Fibroblast of upper back skin (primary cell): Measurements from ENCODE around the gene PCARE.
"Not testable (repeated sequence)": the region's sequence is repeated elsewhere in the genome, so short reads cannot be mapped to it uniquely, and the experiment has no call there.

ENCODE experiments used
- DNase-seq: peaks from one replicate; pipeline ENCODE4 v3.0.0-alpha.2; 2013

The PCARE gene

DNA sequence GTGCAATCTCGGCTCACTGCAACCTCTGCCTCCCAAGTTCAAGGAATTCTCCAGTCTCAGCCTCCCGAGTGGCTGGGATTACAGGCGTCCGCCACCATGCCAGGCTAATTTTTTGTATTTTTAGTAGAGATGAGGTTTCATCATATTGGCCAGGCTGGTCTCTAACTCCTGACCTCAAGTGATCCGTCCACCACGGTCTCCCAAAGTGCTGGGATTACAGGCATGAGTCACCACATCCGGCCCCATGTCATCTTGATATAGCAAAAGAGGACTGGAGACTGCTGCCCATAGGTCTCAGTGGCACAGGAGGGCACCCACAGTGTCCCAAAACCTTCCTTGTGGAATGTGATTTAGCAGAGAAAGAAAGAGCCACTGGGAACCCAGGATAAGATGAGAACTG lies 16.0 kb upstream of the PCARE start:
- not testable (repeated sequence) for DNase-seq

GRCh38 chr2:29084554-29084953 lies 10.2 kb upstream of the PCARE start:
- DNase-seq: no peak

DNA sequence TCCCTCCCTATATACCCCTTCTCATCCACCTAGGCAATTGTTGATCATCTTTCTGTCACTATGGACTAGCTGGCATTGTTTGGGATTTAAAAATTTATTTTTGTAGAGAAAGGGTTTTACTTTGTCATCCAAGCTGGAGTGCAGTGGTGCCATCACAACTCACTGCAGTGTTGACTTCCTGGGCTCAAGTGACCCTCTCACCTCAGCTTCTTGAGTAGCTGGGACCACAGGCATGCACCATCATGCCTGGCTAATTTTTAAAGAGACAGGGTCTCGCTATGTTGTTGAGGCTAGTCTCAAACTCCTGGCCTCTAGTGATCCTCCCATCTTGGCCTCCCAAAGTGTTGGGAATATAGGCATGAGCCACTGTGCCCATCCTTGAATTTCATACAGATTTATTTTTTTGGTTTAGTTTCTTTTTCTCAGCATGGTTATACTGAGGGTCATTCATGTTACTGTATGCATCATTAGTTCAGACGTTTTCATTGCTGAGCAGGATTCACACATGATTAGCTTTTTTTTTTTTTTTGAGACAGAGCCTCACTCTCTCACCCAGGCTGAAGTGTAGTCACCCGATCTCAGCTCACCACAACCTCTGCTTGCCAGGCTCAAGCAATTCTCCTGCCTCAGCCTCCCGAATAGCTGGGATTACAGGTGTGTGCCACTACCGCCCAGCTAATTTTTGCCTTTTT lies 8.6 kb upstream of the PCARE start:
- no peak for DNase-seq

- DNase-seq: no peak
These were observed 6.8 kb upstream of the PCARE start for GRCh38 chr2:29080886-29081743.

GRCh38 chr2:29079887-29080286 lies 5.6 kb upstream of the PCARE start:
- DNase-seq: no peak

- no peak for DNase-seq
These were observed 1.8 kb upstream of the PCARE start for GRCh38 chr2:29075894-29076705.

DNA sequence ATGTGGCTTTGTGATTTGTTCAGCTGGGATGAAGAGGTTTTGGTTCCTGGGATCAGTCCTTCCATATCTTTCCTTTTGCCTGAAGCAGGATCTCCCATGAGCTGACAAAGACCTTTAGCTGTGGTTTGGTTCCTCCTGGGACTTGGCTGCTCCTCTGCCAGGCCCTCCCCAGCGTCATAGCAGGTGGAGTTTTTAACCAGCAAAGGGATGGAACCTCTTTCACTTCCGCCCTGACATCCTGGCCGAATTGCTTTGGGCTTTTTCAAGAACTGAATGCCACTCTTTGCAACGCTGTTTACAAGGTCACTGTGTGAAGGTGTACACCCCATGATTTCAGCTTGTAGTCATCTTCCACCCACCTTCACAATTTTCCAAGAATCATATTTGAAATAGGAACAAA lies 390 bp downstream of the PCARE start:
- no peak for DNase-seq

GRCh38 chr2:29072971-29073725 lies 1.2 kb downstream of the PCARE start:
- no peak for DNase-seq

GRCh38 chr2:29072251-29072650 lies 2.1 kb downstream of the PCARE start:
- DNase-seq: no peak

GRCh38 chr2:29071032-29071975 lies 3.0 kb downstream of the PCARE start:
- no peak for DNase-seq

- DNase-seq: no peak
These were observed 3.8 kb downstream of the PCARE start for GRCh38 chr2:29070526-29070925.

DNA sequence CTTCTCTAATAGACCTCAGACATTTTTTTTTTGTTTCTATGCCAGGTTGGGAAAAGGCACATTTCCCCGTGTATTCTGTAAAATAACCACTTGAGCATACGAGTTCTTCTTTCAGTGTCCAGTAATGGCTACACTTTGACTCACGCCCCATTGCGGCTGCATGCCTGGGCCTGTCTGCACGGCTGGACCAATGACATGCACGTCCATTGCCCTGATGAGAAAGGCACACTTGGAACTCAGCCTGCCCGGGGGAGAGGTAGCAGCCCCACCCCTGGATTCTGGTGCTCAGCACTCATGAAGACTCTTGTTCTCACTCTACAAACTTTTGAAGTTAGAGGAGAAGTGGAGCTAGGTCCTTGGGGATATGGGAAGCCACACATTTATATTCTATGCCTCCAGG lies 5.8 kb downstream of the PCARE start:
- no peak for DNase-seq

GRCh38 chr2:29066997-29067605 lies 7.2 kb downstream of the PCARE start:
- DNase-seq: no peak

- DNase-seq: peak; percentile 20
These were observed 8.0 kb downstream of the PCARE start for GRCh38 chr2:29066271-29066860.

- no peak for DNase-seq
These were observed 9.1 kb downstream of the PCARE start for GRCh38 chr2:29065068-29065811.

DNA sequence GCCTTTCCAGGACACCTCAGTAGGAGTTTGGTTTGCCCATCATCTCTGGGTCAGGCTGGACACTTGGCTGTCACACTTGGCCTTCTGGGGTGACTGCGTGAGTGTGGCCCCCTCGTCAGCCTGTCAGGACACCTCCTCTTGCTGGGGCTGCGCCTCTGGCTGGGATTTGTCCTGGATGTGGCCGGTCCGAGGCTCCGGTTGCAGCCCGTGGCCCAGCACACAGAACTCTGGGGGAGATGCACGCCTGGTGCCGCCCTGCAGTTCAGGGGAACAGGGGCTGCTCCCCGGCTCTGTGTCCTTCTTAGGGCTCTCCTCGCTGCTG lies 9.6 kb downstream of the PCARE start:
- DNase-seq: no peak

DNA sequence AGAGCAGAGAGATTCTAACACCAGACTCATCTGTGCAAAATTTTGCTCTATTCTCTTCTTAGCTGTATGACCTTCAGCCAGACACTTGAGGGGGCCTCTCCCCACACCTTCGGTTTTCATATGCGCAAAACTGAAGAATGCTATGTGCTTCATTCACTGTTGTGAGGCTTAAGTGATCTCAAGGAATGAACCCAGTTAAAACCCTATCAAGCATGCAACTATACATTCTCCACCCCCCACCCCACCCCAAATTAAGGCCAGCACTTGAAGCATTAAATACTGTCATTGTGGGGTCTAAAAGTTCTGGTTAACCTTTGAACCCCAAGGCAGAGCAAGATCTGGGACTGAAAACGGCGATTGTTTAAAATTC lies 10.0 kb downstream of the PCARE start:
- peak; percentile 4 for DNase-seq

GRCh38 chr2:29063646-29064345 lies 10.5 kb downstream of the PCARE start:
- DNase-seq: peak; percentile 82

DNA sequence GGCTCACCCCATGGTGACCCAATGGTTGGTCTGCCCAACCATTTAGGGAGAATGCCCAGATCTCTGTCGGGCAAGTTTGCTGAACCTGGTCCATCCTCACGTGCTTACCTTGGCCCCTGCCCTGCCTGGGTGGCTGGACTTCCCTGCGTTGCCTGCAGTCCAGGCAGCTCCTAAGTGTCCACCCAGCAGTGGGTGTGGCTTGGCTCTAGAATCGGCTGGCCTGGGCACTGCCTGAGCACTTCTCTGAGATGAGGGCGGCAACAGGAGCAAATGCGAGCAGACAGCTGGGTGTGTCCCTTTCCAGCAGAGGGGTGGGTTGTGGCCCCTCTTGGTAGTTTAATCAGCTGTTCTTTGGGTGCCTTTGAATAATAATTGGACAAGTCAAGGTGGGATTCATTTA lies 11.3 kb downstream of the PCARE start:
- DNase-seq: no peak

DNA sequence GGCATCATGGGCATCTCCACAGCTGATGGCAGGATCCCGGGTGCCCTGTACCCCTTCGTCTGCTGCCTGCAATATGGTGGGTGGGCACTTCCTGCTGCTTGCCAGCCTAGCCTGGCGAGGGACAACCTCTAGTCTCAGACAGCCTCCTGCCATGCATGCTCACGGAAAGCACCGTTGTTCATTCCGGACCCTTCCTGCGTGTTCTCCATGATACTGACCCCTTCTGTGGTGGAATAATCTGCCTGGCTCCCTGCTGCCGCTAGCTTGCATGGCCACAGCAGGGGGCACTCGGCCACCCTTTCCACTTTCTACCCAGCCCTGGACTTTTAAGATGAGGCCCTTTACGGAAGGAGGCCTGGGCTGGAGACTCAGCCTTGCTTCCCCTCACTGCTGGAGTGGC lies 12.0 kb downstream of the PCARE start:
- no peak for DNase-seq
